Psoas muscle (tissue), 8 donors: Measurements from ENCODE around the gene NARF. TPM values are rescaled to one million over a fixed set of nuclear protein-coding genes. Genes with fewer than 3 reads are reported as not detected.

Experiments
- ATAC-seq, 4 donors: fragments of 200-7000 bp; cut with Tn5 transposase; one replicate each; pipeline ENCODE4 v1.9.1; 2020; ENCODE audit warnings: moderate library complexity in 3 of 4, mild to moderate bottlenecking in 2 of 4
- DNase-seq, 2 donors: peaks; one replicate each; pipeline ENCODE4 v3.0.0-alpha.2; 2020
- H3K27ac ChIP-seq: fragments of 200-600 bp; one replicate; pipeline ENCODE4 v1.8.0; 2022
- H3K27me3 ChIP-seq, 3 donors: fragments of 200-600 bp in 1 of 3; one replicate each; pipeline versions ENCODE4 v1.6.1 to v1.8.0; 2013 to 2022; ENCODE audit warnings: low read length in 2 of 3, mild to moderate bottlenecking in 2 of 3, moderate library complexity in 1 of 3; ENCODE audit not compliant: insufficient read depth in 3 of 3
- H3K36me3 ChIP-seq, 2 donors: fragments of 200-600 bp in 1 of 2; one replicate each; pipeline versions ENCODE4 v1.6.1 to v1.8.0; 2013 to 2022; ENCODE audit warnings: low read depth in 1 of 2, mild to moderate bottlenecking in 1 of 2, moderate library complexity in 1 of 2; ENCODE audit not compliant: insufficient read depth in 1 of 2
- H3K4me1 ChIP-seq: fragments of 200-600 bp; one replicate; pipeline ENCODE4 v1.8.0; 2022
- H3K4me3 ChIP-seq: fragments of 200-600 bp; one replicate; pipeline ENCODE4 v1.8.0; 2022; ENCODE audit warnings: mild to moderate bottlenecking
- H3K9me3 ChIP-seq: fragments of 200-600 bp; one replicate; pipeline ENCODE4 v1.8.0; 2022
- CTCF ChIP-seq: fragments of 200-600 bp; IDR thresholded peaks from one replicate; pipeline ENCODE4 v1.8.0; 2022; ENCODE audit warnings: antibody characterized with exemption
- WGBS, 3 donors: extraction: QIAGEN DNeasy Blood & Tissue Kit; methylation state at CpG; one replicate each; pipeline versions ENCODE4 v1.1.6 to v1.1.7; 2013; 5-methylcytosine and 5-hydroxymethylcytosine counted together
- intact Hi-C, 2 donors: fragments of 100-400 bp; cut with DNase I; formaldehyde crosslinking; loops; one replicate each; pipeline versions ENCODE4 v1.11.0 to v1.14.2; 2022
- polyA plus RNA-seq, 3 donors: library from polyadenylated mRNA; stranded (reverse); fragments of 200-250 nt; gene quantifications; one replicate each; pipeline ENCODE4 v1.2.3, GENCODE V29; 2013
- total RNA-seq, 4 donors: library from RNA; stranded (reverse); fragmentation: NEBNext Ultra II Directional in 2 of 4; extraction: Animal tissue kit (Norgen Biotek cat#: 25700) in 2 of 4; gene quantifications; one replicate each; pipeline versions ENCODE4 v1.2.1 to v1.2.4, GENCODE V29; 2021 to 2023
- donor health status: healthy with polysubstance abuse.
- donor health status: DM: no; HTN: no; CAD: no; lungs with moderate emphysema.
- donor health status: Bipolar disorder and iron deficiency.
- donor health status: healthy.
- donor health status: DM: yes; HTN: yes; CAD: no.
- donor health status: DM: no; HTN: no; CAD: no.
- donor health status: DM: no; HTN: no; CAD: no.
- donor health status: DM: yes; HTN: yes; CAD: no.

NARF gene
- total and polyA plus RNA-seq, 7 donors = 32.8 to 129 (median 43.1) TPM

- H3K4me1 ChIP-seq = peaks cover 4% of the 10 kb centered on the region
- peaks cover 4% of the 10 kb centered on the region for H3K9me3 ChIP-seq
- H3K4me3 ChIP-seq = no peak overlapping the region
- 76 to 77% (median 77%) methylated on average over 25 of the region's 25 CpGs for WGBS, 3 donors
- H3K36me3 ChIP-seq = peaks cover 0 to 41% of the 10 kb centered on the region in 2 donors
- ATAC-seq = peak in 1 of 4 donors; percentile 36
- H3K27ac ChIP-seq = no peak overlapping the region
- no peak for DNase-seq
- intact Hi-C loops = no loop called here
- TF ChIP-seq CTCF = peak; percentile 35
- H3K27me3 ChIP-seq = no peaks in the 10 kb centered on the region
These were observed 34.3 kb upstream of the NARF start for GRCh38 chr17:82424001-82424862.

- intact Hi-C loops = no loop called here
- peaks cover 4% of the 10 kb centered on the region for H3K9me3 ChIP-seq
- H3K4me1 ChIP-seq = no peaks in the 10 kb centered on the region
- DNase-seq = no peak
- WGBS, 3 donors = 91 to 100% (median 98%) methylated on average over 2 of the region's 2 CpGs
- TF ChIP-seq CTCF = no peak
- H3K36me3 ChIP-seq = peaks cover 0 to 44% of the 10 kb centered on the region in 2 donors
- H3K4me3 ChIP-seq = no peak overlapping the region
- H3K27me3 ChIP-seq = no peaks in the 10 kb centered on the region
- H3K27ac ChIP-seq = no peak overlapping the region
- no peak for ATAC-seq
These were observed 33.7 kb upstream of the NARF start for GRCh38 chr17:82424863-82425159.

GRCh38 chr17:82428546-82428945 lies 30.0 kb upstream of the NARF start:
- no peak for ATAC-seq
- DNase-seq = no peak
- H3K9me3 ChIP-seq = no peaks in the 10 kb centered on the region
- 94 to 96% (median 96%) methylated on average over 3 of the region's 3 CpGs for WGBS, 3 donors
- no peaks in the 10 kb centered on the region for H3K4me1 ChIP-seq
- no peaks in the 10 kb centered on the region for H3K27me3 ChIP-seq
- intact Hi-C loops = no loop called here
- H3K4me3 ChIP-seq = no peak overlapping the region
- no peak for TF ChIP-seq CTCF
- H3K27ac ChIP-seq = no peak overlapping the region
- peaks cover 0 to 35% of the 10 kb centered on the region in 2 donors for H3K36me3 ChIP-seq

- Histone ChIP-seq H3K36me3 (peaks cover 0 to 46% of the 10 kb centered on the region in 2 donors), H3K27me3 (no peaks in the 10 kb centered on the region), H3K4me1 (no peaks in the 10 kb centered on the region), H3K9me3 (no peaks in the 10 kb centered on the region), H3K4me3 (no peak overlapping the region), H3K27ac (no peak overlapping the region)
- ATAC-seq (no peak), DNase-seq (no peak)
- TF ChIP-seq CTCF = no peak
- WGBS, 3 donors = 80 to 90% (median 87%) methylated on average over 7 of the region's 7 CpGs
- intact Hi-C loops = no loop called here
These were observed 28.7 kb upstream of the NARF start for GRCh38 chr17:82429824-82430223.

- peaks cover 0 to 68% of the 10 kb centered on the region in 2 donors for H3K36me3 ChIP-seq
- TF ChIP-seq CTCF = no peak
- intact Hi-C loops = no loop called here
- DNase-seq = no peak
- no peak overlapping the region for H3K4me3 ChIP-seq
- H3K9me3 ChIP-seq = no peaks in the 10 kb centered on the region
- no peak overlapping the region for H3K27ac ChIP-seq
- no peaks in the 10 kb centered on the region for H3K4me1 ChIP-seq
- 79 to 88% (median 88%) methylated on average over 8 of the region's 8 CpGs for WGBS, 3 donors
- H3K27me3 ChIP-seq = no peaks in the 10 kb centered on the region
- ATAC-seq = no peak
These were observed 26.5 kb upstream of the NARF start for GRCh38 chr17:82432017-82432416.
